ENCODE data around the gene RAD51B.
"Not testable (repeated sequence)": the region's sequence is repeated elsewhere in the genome, so short reads cannot be mapped to it uniquely, and the experiment has no call there.

RAD51B gene

DNA sequence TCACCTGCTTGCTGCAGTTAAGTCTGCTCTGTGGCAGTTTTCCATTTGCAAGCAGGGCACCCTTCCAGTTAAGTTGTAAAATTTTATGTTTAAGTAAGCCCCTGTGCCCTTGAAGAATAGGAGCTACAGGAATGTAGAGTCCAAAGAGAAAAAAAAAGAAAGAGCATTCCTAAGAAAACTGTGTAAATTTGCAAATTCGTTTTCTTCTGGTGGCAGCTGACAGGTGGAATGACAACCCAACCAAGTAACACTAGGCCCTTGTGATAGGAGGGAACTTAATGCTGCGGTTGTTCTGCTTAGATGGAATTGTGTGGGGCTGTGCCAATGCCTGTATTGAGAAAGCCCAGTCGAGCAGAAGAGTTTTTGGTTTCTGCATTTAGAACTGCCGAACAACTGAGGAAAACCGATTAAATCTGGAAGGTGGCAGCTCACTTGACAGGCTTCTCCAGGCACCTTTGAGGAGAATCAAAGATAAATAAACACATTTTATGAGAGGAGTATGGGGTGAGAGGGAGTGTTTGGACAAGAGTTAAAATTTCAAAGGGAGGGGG is 280.0 kb downstream of the RAD51B start:
- H3K4me1 ChIP-seq (ENCODE audit: control insufficient read depth, insufficient read depth, low read length): peaks cover 8% of the 10 kb centered on the region
- no peak for TF ChIP-seq ZNF624 (tag by site-specific recombination; IDR thresholded peaks at IDR 0.05)
- no peak for TF ChIP-seq PRDM1 (tag by site-specific recombination; IDR thresholded peaks at IDR 0.05)
- TF ChIP-seq YY1 (tag by site-specific recombination; IDR thresholded peaks at IDR 0.05): no peak
- TF ChIP-seq HOXD13 (CRISPR knock-in tag; IDR thresholded peaks at IDR 0.05; ENCODE audit: borderline replicate concordance): no peak
- no peak for TF ChIP-seq MEIS1 (CRISPR knock-in tag; IDR thresholded peaks at IDR 0.05; ENCODE audit: borderline replicate concordance)
- TF ChIP-seq WT1 (tag by site-specific recombination; IDR thresholded peaks at IDR 0.05): peak; percentile 89
- TF ChIP-seq ZNF747 (tag by site-specific recombination; IDR thresholded peaks at IDR 0.05): no peak
- TF ChIP-seq FEZF1 (tag by site-specific recombination; IDR thresholded peaks at IDR 0.05): peak; percentile 55; the same call in 1 of the 2 replicates
- no peak for TF ChIP-seq ZNF148 (tag by site-specific recombination; IDR thresholded peaks at IDR 0.05; ENCODE audit: borderline replicate concordance)
- H3K9me3 ChIP-seq (ENCODE audit: control insufficient read depth, insufficient read depth, low read depth, low read length): peaks cover 2% of the 10 kb centered on the region
- H3K36me3 ChIP-seq (ENCODE audit: control insufficient read depth in 2 of 2, insufficient read depth in 1 of 2, low read length in 2 of 2): no peaks in the 10 kb centered on the region
- no peak overlapping the region for H3K4me3 ChIP-seq (ENCODE audit: low read depth, low read length)
- ChIA-PET CTCF (no interaction called here), POLR2A (no interaction called here)
- no peak overlapping the region for H3K27ac ChIP-seq (ENCODE audit: extremely low read depth, low read depth, low read length)

- H3K27ac ChIP-seq (ENCODE audit: extremely low read depth, low read depth, low read length); H3K9me3 ChIP-seq (ENCODE audit: control insufficient read depth, insufficient read depth, low read depth, low read length); H3K4me3 ChIP-seq (ENCODE audit: low read depth, low read length); POLR2A ChIA-PET; CTCF ChIA-PET; H3K36me3 ChIP-seq (ENCODE audit: control insufficient read depth in 2 of 2, insufficient read depth in 1 of 2, low read length in 2 of 2): not testable (repeated sequence)
- H3K4me1 ChIP-seq (ENCODE audit: control insufficient read depth, insufficient read depth, low read length): peaks cover 24% of the 10 kb centered on the region
- TF ChIP-seq, protein P1, sequence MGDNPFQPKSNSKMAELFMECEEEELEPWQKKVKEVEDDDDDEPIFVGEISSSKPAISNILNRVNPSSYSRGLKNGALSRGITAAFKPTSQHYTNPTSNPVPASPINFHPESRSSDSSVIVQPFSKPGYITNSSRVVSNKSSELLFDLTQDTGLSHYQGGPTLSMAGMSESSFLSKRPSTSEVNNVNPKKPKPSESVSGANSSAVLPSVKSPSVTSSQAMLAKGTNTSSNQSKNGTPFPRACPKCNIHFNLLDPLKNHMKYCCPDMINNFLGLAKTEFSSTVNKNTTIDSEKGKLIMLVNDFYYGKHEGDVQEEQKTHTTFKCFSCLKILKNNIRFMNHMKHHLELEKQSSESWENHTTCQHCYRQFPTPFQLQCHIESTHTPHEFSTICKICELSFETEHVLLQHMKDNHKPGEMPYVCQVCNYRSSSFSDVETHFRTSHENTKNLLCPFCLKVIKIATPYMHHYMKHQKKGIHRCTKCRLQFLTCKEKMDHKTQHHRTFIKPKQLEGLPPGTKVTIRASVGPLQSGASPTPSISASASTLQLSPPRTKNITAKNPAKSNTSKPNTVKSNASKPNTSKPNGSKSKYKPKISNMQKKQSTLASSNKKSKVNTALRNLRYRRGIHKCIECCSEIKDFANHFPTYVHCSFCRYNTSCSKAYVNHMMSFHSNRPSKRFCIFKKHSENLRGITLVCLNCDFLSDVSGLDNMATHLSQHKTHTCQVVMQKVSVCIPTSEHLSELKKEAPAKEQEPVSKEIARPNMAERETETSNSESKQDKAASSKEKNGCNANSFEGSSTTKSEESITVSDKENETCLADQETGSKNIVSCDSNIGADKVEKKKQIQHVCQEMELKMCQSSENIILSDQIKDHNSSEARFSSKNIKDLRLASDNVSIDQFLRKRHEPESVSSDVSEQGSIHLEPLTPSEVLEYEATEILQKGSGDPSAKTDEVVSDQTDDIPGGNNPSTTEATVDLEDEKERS (tag by site-specific recombination; IDR thresholded peaks at IDR 0.05): peak; percentile 68; the same call in 1 of the 2 replicates
- TF ChIP-seq, protein P2, sequence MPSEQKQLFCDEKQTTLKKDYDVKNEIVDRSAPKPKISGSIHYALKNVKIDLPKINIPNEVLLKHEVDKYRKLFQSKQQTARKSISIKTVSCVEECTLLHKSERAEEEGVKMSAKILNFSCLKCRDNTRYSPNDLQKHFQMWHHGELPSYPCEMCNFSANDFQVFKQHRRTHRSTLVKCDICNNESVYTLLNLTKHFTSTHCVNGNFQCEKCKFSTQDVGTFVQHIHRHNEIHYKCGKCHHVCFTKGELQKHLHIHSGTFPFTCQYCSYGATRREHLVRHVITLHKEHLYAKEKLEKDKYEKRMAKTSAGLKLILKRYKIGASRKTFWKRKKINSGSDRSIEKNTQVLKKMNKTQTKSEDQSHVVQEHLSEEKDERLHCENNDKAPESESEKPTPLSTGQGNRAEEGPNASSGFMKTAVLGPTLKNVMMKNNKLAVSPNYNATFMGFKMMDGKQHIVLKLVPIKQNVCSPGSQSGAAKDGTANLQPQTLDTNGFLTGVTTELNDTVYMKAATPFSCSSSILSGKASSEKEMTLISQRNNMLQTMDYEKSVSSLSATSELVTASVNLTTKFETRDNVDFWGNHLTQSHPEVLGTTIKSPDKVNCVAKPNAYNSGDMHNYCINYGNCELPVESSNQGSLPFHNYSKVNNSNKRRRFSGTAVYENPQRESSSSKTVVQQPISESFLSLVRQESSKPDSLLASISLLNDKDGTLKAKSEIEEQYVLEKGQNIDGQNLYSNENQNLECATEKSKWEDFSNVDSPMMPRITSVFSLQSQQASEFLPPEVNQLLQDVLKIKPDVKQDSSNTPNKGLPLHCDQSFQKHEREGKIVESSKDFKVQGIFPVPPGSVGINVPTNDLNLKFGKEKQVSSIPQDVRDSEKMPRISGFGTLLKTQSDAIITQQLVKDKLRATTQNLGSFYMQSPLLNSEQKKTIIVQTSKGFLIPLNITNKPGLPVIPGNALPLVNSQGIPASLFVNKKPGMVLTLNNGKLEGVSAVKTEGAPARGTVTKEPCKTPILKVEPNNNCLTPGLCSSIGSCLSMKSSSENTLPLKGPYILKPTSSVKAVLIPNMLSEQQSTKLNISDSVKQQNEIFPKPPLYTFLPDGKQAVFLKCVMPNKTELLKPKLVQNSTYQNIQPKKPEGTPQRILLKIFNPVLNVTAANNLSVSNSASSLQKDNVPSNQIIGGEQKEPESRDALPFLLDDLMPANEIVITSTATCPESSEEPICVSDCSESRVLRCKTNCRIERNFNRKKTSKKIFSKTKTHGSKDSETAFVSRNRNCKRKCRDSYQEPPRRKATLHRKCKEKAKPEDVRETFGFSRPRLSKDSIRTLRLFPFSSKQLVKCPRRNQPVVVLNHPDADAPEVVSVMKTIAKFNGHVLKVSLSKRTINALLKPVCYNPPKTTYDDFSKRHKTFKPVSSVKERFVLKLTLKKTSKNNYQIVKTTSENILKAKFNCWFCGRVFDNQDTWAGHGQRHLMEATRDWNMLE (tag by site-specific recombination; conservative IDR thresholded peaks at IDR 0.05; ENCODE audit: low read depth): peak; percentile 41; the same call in 1 of the 2 replicates
- TF ChIP-seq ZNF549 (tag by site-specific recombination; IDR thresholded peaks at IDR 0.05) (peak; percentile 38; the same call in 1 of the 2 replicates), ZNF585B (tag by site-specific recombination; IDR thresholded peaks at IDR 0.05) (peak; percentile 99), TRIM28 (IDR thresholded peaks at IDR 0.05; ENCODE audit: borderline replicate concordance, low read length) (peak; percentile 98), SETDB1 (IDR thresholded peaks at IDR 0.05; ENCODE audit: insufficient read length, low read length) (peak; percentile 97), ZNF202 (tag by site-specific recombination; IDR thresholded peaks at IDR 0.05; ENCODE audit: borderline replicate concordance) (peak; percentile 59; the same call in 1 of the 2 replicates), ZNF626 (tag by site-specific recombination; IDR thresholded peaks at IDR 0.05) (peak; percentile 82; the same call in 1 of the 2 replicates)
Measured at GRCh38 chr14:68101715-68102301, 282.2 kb downstream of the RAD51B start.

All from HEK293 (cell line).